ENCODE measurements around the gene CLDN9. TPM values are rescaled to one million over a fixed set of nuclear protein-coding genes. Genes with fewer than 3 reads are reported as not detected.

Gene CLDN9
- total and polyA plus RNA-seq, 9 of the 15 experiments (the other 6 are each of a cell fraction or from before 2014, with no cell fraction given): 0.12 to 0.44 (median 0.22) TPM; not detected in 4

DNA sequence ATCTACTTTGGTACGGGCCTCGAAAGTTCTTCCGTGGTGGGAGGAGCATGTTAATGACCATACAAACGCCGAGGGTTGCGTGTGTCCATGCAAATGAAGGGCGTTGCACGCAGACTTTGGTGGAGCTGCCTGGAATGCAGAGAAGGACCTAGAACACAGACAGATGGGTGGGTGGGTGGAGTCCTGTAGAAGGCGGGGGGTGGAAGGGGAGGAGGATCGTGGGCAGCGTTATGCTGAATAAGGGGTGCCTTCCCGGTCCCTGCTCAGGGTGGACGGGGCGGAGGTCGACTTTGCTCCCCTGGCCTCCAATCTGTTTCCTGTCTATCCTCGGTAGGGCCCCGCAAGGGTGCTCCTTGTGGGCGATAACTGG, 44.4 kb upstream of the CLDN9 start:
- H4K20me1 ChIP-seq (replicated peaks; ENCODE audit: control insufficient read depth, insufficient read depth, low read length): peaks cover 25% of the 10 kb centered on the region
- TF ChIP-seq SP1 (CRISPR knock-in tag; IDR thresholded peaks at IDR 0.05): no peak
- TF ChIP-seq SNIP1 (IDR thresholded peaks at IDR 0.05; ENCODE audit: low read depth): no peak
- 0 out of 2 replicates have a peak, but pooled peaks have one; percentile 19 for TF ChIP-seq NFIC (IDR thresholded peaks at IDR 0.05)
- TF ChIP-seq TEAD4 (IDR thresholded peaks at IDR 0.05; ENCODE audit: low read length): peak; percentile 0
- TF ChIP-seq TEAD4 (CRISPR knock-in tag; IDR thresholded peaks at IDR 0.05; ENCODE audit: borderline replicate concordance): no peak
- TF ChIP-seq YY1 (IDR thresholded peaks at IDR 0.05; ENCODE audit: borderline replicate concordance in 1 of 3, control insufficient read depth in 1 of 3, extremely low read depth in 1 of 3, insufficient read depth in 3 of 3, insufficient read length in 1 of 3, insufficient replicate concordance in 2 of 3, low read depth in 1 of 3, low read length in 2 of 3): peak in 1 of 3 experiments; percentile 4
- TF ChIP-seq, protein P1, sequence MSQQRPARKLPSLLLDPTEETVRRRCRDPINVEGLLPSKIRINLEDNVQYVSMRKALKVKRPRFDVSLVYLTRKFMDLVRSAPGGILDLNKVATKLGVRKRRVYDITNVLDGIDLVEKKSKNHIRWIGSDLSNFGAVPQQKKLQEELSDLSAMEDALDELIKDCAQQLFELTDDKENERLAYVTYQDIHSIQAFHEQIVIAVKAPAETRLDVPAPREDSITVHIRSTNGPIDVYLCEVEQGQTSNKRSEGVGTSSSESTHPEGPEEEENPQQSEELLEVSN (IDR thresholded peaks at IDR 0.05; ENCODE audit: borderline replicate concordance in 1 of 2, extremely low read depth in 1 of 2, insufficient read depth in 1 of 2, insufficient read length in 1 of 2, low read depth in 1 of 2, low read length in 1 of 2, poor library complexity in 1 of 2, severe bottlenecking in 1 of 2): peak in 1 of 2 experiments; percentile 10
- peak in 1 of 2 experiments; percentile 21; a peak in 1 of 4 replicates for TF ChIP-seq NRF1 (conservative IDR thresholded peaks at IDR 0.05 in 1 of 2, IDR thresholded peaks at IDR 0.05 in 1 of 2)
- H3K36me3 ChIP-seq (ENCODE audit: control insufficient read depth, insufficient read depth, low read length): peaks cover 29% of the 10 kb centered on the region; the same call in 2 of the 3 replicates
- WGBS (ENCODE audit: insufficient coverage, low coverage, missing lambda C conversion rate): 7% methylated on average over 18 of the region's 18 CpGs
- no TSS peak for BruUV-seq (replicated peaks)
- H3K27me3 ChIP-seq (ENCODE audit: control insufficient read depth in 2 of 2, insufficient read depth in 2 of 2, low read length in 2 of 2): no peaks in the 10 kb centered on the region
- ChIA-PET CTCF (ENCODE audit: low intra/inter-chr PET ratio) (no interaction called here), POLR2A (interaction anchor here (0.8 kb wide), 1 partner anchor 28 kb away, joined by 5 read pairs; no protein-coding TSS in a partner anchor)
- peak overlapping the region; percentile 78 for H3K4me2 ChIP-seq (ENCODE audit: insufficient read depth, low read length)
- H3K9me1 ChIP-seq (ENCODE audit: control insufficient read depth, insufficient read depth, low read length): peaks cover 3% of the 10 kb centered on the region
- 0 out of 3 replicates have a peak, but pooled peaks have one; percentile 2 for ATAC-seq
- peak; percentile 93 for FAIRE-seq
- DNase-seq (ENCODE audit: extremely low read depth in 1 of 4, low spot score in 3 of 4): peak in 2 of 4 experiments; percentile 54 to 83
- H3K9ac ChIP-seq (ENCODE audit: insufficient read depth in 1 of 2, low read depth in 2 of 2, low read length in 2 of 2): peak overlapping the region; percentile 43 to 88; a peak in 3 of 4 replicates
- H3K4me1 ChIP-seq (replicated peaks in 1 of 2; ENCODE audit: control insufficient read depth in 2 of 2, insufficient read depth in 2 of 2, low read length in 2 of 2): peaks cover 17 to 96% of the 10 kb centered on the region in 2 experiments
- H3K27ac ChIP-seq (ENCODE audit: extremely low read depth, low read depth, low read length): peak overlapping the region; percentile 66
- H3K4me3 ChIP-seq: peak overlapping the region; percentile 96
- peaks cover 22% of the 10 kb centered on the region for H3K79me2 ChIP-seq (ENCODE audit: control insufficient read depth, insufficient read depth, low read length)
- H2AFZ ChIP-seq (ENCODE audit: low read depth, low read length): peak overlapping the region; percentile 91
- in situ Hi-C loops (cut with MboI) (no loop called here), intact Hi-C loops (cut with micrococcal nuclease) (loop anchor here (2.0 to 10.0 kb wide), 2 partner anchors 14 to 56 kb away; partner anchors contain the start of genes HCFC1R1, THOC6 and TNFRSF12A)
- H3K9me3 ChIP-seq (replicated peaks; ENCODE audit: control insufficient read depth, insufficient read depth, low read depth, low read length): no peaks in the 10 kb centered on the region
